Mesodermal cell (in vitro differentiated cells): Measurements from ENCODE around the gene COL4A2.

Experiments
- H3K27ac ChIP-seq: 2 replicates; pipeline ENCODE4 v1.7.0; 2013; ENCODE audit warnings: mild to moderate bottlenecking, low read depth, low read length, moderate library complexity; ENCODE audit not compliant: severe bottlenecking
- H3K36me3 ChIP-seq: 2 replicates; pipeline ENCODE4 v1.7.1; 2013; ENCODE audit warnings: mild to moderate bottlenecking, low read length, moderate library complexity; ENCODE audit not compliant: control insufficient read depth, insufficient read depth
- H3K4me1 ChIP-seq: one replicate; pipeline ENCODE4 v1.7.1; 2013; ENCODE audit warnings: mild to moderate bottlenecking, low read length; ENCODE audit not compliant: insufficient read depth, control insufficient read depth, poor library complexity, severe bottlenecking
- H3K4me3 ChIP-seq: 2 replicates; pipeline ENCODE4 v1.7.0; 2013; ENCODE audit warnings: low read length, control low read depth, mild to moderate bottlenecking; ENCODE audit not compliant: insufficient read depth, poor library complexity, severe bottlenecking; ENCODE audit errors: extremely low read depth
- H3K9me3 ChIP-seq: 2 replicates; pipeline ENCODE4 v1.7.1; 2013; ENCODE audit warnings: mild to moderate bottlenecking, low read length, moderate library complexity; ENCODE audit not compliant: control insufficient read depth
- WGBS, 2 experiments: methylation state at CpG; one replicate each; pipeline ENCODE4 v1.1.5; 2013; ENCODE audit warnings: missing lambda C conversion rate in 2 of 2; ENCODE audit not compliant: insufficient coverage in 2 of 2; 5-methylcytosine and 5-hydroxymethylcytosine counted together

COL4A2 gene

GRCh38 chr13:110542169-110542796 lies 235.2 kb downstream of the COL4A2 start:
- Histone ChIP-seq H3K27ac (no peak overlapping the region), H3K9me3 (peaks cover 8% of the 10 kb centered on the region), H3K36me3 (no peaks in the 10 kb centered on the region), H3K4me1 (peaks cover 14% of the 10 kb centered on the region), H3K4me3 (no peak overlapping the region)
- WGBS, 2 experiments = 95 to 98% methylated on average over 6 of the region's 6 CpGs

GRCh38 chr13:110546378-110546777 lies 239.3 kb downstream of the COL4A2 start:
- peaks cover 15% of the 10 kb centered on the region for H3K4me1 ChIP-seq
- no peaks in the 10 kb centered on the region for H3K36me3 ChIP-seq
- peaks cover 8% of the 10 kb centered on the region for H3K9me3 ChIP-seq
- no peak overlapping the region for H3K27ac ChIP-seq
- 89 to 91% methylated on average over 4 of the region's 4 CpGs for WGBS, 2 experiments
- no peak overlapping the region for H3K4me3 ChIP-seq

GRCh38 chr13:110546926-110547325 lies 239.8 kb downstream of the COL4A2 start:
- Histone ChIP-seq H3K4me1 (peaks cover 10% of the 10 kb centered on the region), H3K9me3 (peaks cover 8% of the 10 kb centered on the region), H3K4me3 (no peak overlapping the region), H3K36me3 (no peaks in the 10 kb centered on the region), H3K27ac (no peak overlapping the region)
- 92 to 95% methylated on average over 12 to 14 of the region's 14 CpGs for WGBS, 2 experiments

- Histone ChIP-seq H3K27ac (no peak overlapping the region), H3K36me3 (no peaks in the 10 kb centered on the region), H3K9me3 (peaks cover 6% of the 10 kb centered on the region), H3K4me1 (peaks cover 9% of the 10 kb centered on the region), H3K4me3 (no peak overlapping the region)
- 76 to 83% methylated on average over 3 of the region's 7 CpGs for whole genome bisulfite sequencing, 2 experiments
These were observed 242.1 kb downstream of the COL4A2 start for GRCh38 chr13:110548891-110549794.

GRCh38 chr13:110549795-110550160 lies 242.7 kb downstream of the COL4A2 start:
- Histone ChIP-seq H3K27ac (no peak overlapping the region), H3K36me3 (no peaks in the 10 kb centered on the region), H3K4me1 (peaks cover 9% of the 10 kb centered on the region), H3K9me3 (peaks cover 1% of the 10 kb centered on the region), H3K4me3 (no peak overlapping the region)
- 94 to 97% methylated on average over 10 to 11 of the region's 11 CpGs for WGBS, 2 experiments

GRCh38 chr13:110551284-110551683 lies 244.2 kb downstream of the COL4A2 start:
- H3K4me1 ChIP-seq = peaks cover 9% of the 10 kb centered on the region
- no peaks in the 10 kb centered on the region for H3K9me3 ChIP-seq
- 93 to 95% methylated on average over 11 of the region's 11 CpGs for WGBS, 2 experiments
- H3K36me3 ChIP-seq = no peaks in the 10 kb centered on the region
- no peak overlapping the region for H3K4me3 ChIP-seq
- H3K27ac ChIP-seq = no peak overlapping the region

- 97 to 98% methylated on average over 9 of the region's 9 CpGs for whole genome bisulfite sequencing, 2 experiments
- no peak overlapping the region for H3K4me3 ChIP-seq
- H3K27ac ChIP-seq = no peak overlapping the region
These were observed 245.7 kb downstream of the COL4A2 start for GRCh38 chr13:110552767-110553166.

GRCh38 chr13:110553417-110553816 lies 246.3 kb downstream of the COL4A2 start:
- Histone ChIP-seq H3K4me3 (no peak overlapping the region), H3K9me3 (no peaks in the 10 kb centered on the region), H3K4me1 (peaks cover 9% of the 10 kb centered on the region), H3K27ac (no peak overlapping the region), H3K36me3 (no peaks in the 10 kb centered on the region)
- 77 to 100% methylated on average over 2 to 4 of the region's 4 CpGs for WGBS, 2 experiments

More at GRCh38 chr13:110552767-110553166, 245.7 kb downstream of the COL4A2 start:
- H3K9me3 ChIP-seq = no peaks in the 10 kb centered on the region
- peaks cover 9% of the 10 kb centered on the region for H3K4me1 ChIP-seq
- no peaks in the 10 kb centered on the region for H3K36me3 ChIP-seq

- no peaks in the 10 kb centered on the region for H3K9me3 ChIP-seq
- no peak overlapping the region for H3K4me3 ChIP-seq
- peaks cover 9% of the 10 kb centered on the region for H3K4me1 ChIP-seq
- no peak overlapping the region for H3K27ac ChIP-seq
- H3K36me3 ChIP-seq = no peaks in the 10 kb centered on the region
- 91 to 97% methylated on average over 3 to 4 of the region's 8 CpGs for WGBS, 2 experiments
These were observed 247.2 kb downstream of the COL4A2 start for GRCh38 chr13:110554227-110554836.

GRCh38 chr13:110554946-110555345 lies 247.9 kb downstream of the COL4A2 start:
- no peaks in the 10 kb centered on the region for H3K9me3 ChIP-seq
- peaks cover 12% of the 10 kb centered on the region for H3K4me1 ChIP-seq
- H3K4me3 ChIP-seq = no peak overlapping the region
- no peaks in the 10 kb centered on the region for H3K36me3 ChIP-seq
- WGBS, 2 experiments = 91 to 92% methylated on average over 16 of the region's 16 CpGs
- H3K27ac ChIP-seq = no peak overlapping the region
